HEK293 (cell line): Measurements from ENCODE around the gene LPA.

Experiments used
- CTCF ChIA-PET: fragments of 350-600 bp; formaldehyde crosslinking; extraction: SDS; loops from one replicate; lab custom pipeline; 2021; ENCODE audit warnings: antibody characterized with exemption; lab: Yijun Ruan, JAX
- POLR2A ChIA-PET: fragments of 300-600 bp; formaldehyde crosslinking; extraction: SDS; loops from one replicate; lab custom pipeline; 2020; ENCODE audit warnings: antibody characterized with exemption, inconsistent platforms; lab: Yijun Ruan, JAX
- H3K27ac ChIP-seq: fragments of 200-500 bp; sonication (Bioruptor generic); 2 replicates; pipeline ENCODE4 v1.5.1; 2014; ENCODE audit warnings: low read depth, low read length, control low read depth, inconsistent platforms; ENCODE audit errors: extremely low read depth
- H3K36me3 ChIP-seq, 2 experiments: fragments of 200-500 bp in 1 of 2; sonication (Bioruptor generic) in 1 of 2; 1 replicate in 1 of 2; 2 replicates in 1 of 2; pipeline ENCODE4 v1.5.1; 2014 to 2017; ENCODE audit warnings: inconsistent platforms in 2 of 2, low read length in 2 of 2; ENCODE audit not compliant: control insufficient read depth in 2 of 2, insufficient read depth in 1 of 2
- H3K4me1 ChIP-seq: fragments of 200-500 bp; sonication (Bioruptor generic); 2 replicates; pipeline ENCODE4 v1.5.1; 2014; ENCODE audit warnings: mild to moderate bottlenecking, low read length, inconsistent platforms; ENCODE audit not compliant: control insufficient read depth, insufficient read depth
- H3K4me3 ChIP-seq: 2 replicates; pipeline ENCODE4 v1.5.1; 2011; ENCODE audit warnings: low read depth, mild to moderate bottlenecking, control low read depth, low read length, moderate library complexity
- H3K9me3 ChIP-seq: fragments of 200-500 bp; sonication (Bioruptor generic); 2 replicates; pipeline ENCODE4 v1.5.1; 2014; ENCODE audit warnings: low read depth, low read length, inconsistent platforms; ENCODE audit not compliant: control insufficient read depth, insufficient read depth
- HOXC10 ChIP-seq: sonication (generic); formaldehyde crosslinking; IDR thresholded peaks from 2 replicates; pipeline ENCODE4 v1.8.1; 2023; ENCODE audit warnings: mild to moderate bottlenecking, missing genetic modification reagents
- KLF16 ChIP-seq: fragments of 450-650 bp; formaldehyde crosslinking; IDR thresholded peaks from 2 replicates; pipeline ENCODE4 v1.5.1; 2017; ENCODE audit warnings: missing biosample characterization, missing genetic modification characterization
- PRDM10 ChIP-seq: fragments of 450-650 bp; formaldehyde crosslinking; IDR thresholded peaks from 2 replicates; pipeline ENCODE4 v1.5.1; 2016; ENCODE audit warnings: missing biosample characterization, missing genetic modification characterization
- REPIN1 ChIP-seq: fragments of 450-650 bp; formaldehyde crosslinking; IDR thresholded peaks from 2 replicates; pipeline ENCODE4 v1.5.1; 2017; ENCODE audit warnings: missing biosample characterization, missing genetic modification characterization, low read depth
- SALL2 ChIP-seq: fragments of 450-650 bp; formaldehyde crosslinking; IDR thresholded peaks from 2 replicates; pipeline ENCODE4 v1.5.0; 2017; ENCODE audit warnings: missing biosample characterization, mild to moderate bottlenecking, missing genetic modification characterization, borderline replicate concordance
- TSHZ1 ChIP-seq: fragments of 450-650 bp; formaldehyde crosslinking; IDR thresholded peaks from 2 replicates; pipeline ENCODE4 v1.5.1; 2016; ENCODE audit warnings: missing biosample characterization, missing genetic modification characterization, borderline replicate concordance
- YY1 ChIP-seq: fragments of 450-650 bp; formaldehyde crosslinking; IDR thresholded peaks from 2 replicates; pipeline ENCODE4 v1.5.1; 2018; ENCODE audit warnings: missing biosample characterization, missing genetic modification characterization
- ZBTB8A ChIP-seq: fragments of 450-650 bp; formaldehyde crosslinking; IDR thresholded peaks from 2 replicates; pipeline ENCODE4 v1.5.1; 2016; ENCODE audit warnings: missing biosample characterization, missing genetic modification characterization
- ZEB2 ChIP-seq: fragments of 450-650 bp; formaldehyde crosslinking; IDR thresholded peaks from 2 replicates; pipeline ENCODE4 v1.5.1; 2016; ENCODE audit warnings: missing biosample characterization, missing genetic modification characterization
- ZFP3 ChIP-seq: fragments of 450-650 bp; formaldehyde crosslinking; IDR thresholded peaks from 2 replicates; pipeline ENCODE4 v1.5.1; 2016; ENCODE audit warnings: low read depth, missing biosample characterization, missing genetic modification characterization
- ZFP69B ChIP-seq: fragments of 450-650 bp; formaldehyde crosslinking; IDR thresholded peaks from 2 replicates; pipeline ENCODE4 v1.5.1; 2016; ENCODE audit warnings: missing biosample characterization, missing genetic modification characterization
- ZNF10 ChIP-seq: fragments of 450-650 bp; formaldehyde crosslinking; IDR thresholded peaks from 2 replicates; pipeline ENCODE4 v1.5.1; 2017; ENCODE audit warnings: missing biosample characterization, missing genetic modification characterization
- ZNF302 ChIP-seq: fragments of 450-650 bp; formaldehyde crosslinking; IDR thresholded peaks from 2 replicates; pipeline ENCODE4 v1.5.1; 2016; ENCODE audit warnings: missing biosample characterization, missing genetic modification characterization, low read depth
- ZNF501 ChIP-seq: fragments of 450-650 bp; formaldehyde crosslinking; IDR thresholded peaks from 2 replicates; pipeline ENCODE4 v1.5.1; 2016; ENCODE audit warnings: missing biosample characterization, missing genetic modification characterization
- ZNF544 ChIP-seq: fragments of 450-650 bp; formaldehyde crosslinking; IDR thresholded peaks from 2 replicates; pipeline ENCODE4 v1.5.0; 2017; ENCODE audit warnings: missing biosample characterization, missing genetic modification characterization
- ZNF561 ChIP-seq: fragments of 450-650 bp; IDR thresholded peaks from 2 replicates; pipeline ENCODE4 v1.5.1; 2018; ENCODE audit warnings: missing biosample characterization, missing genetic modification characterization, borderline replicate concordance
- ZNF600 ChIP-seq: fragments of 450-650 bp; formaldehyde crosslinking; IDR thresholded peaks from 2 replicates; pipeline ENCODE4 v1.5.1; 2016; ENCODE audit warnings: missing biosample characterization, missing genetic modification characterization
- ZNF660 ChIP-seq: fragments of 450-650 bp; IDR thresholded peaks from 2 replicates; pipeline ENCODE4 v1.5.1; 2018; ENCODE audit warnings: missing biosample characterization, mild to moderate bottlenecking, missing genetic modification characterization
- ZNF704 ChIP-seq: fragments of 450-650 bp; formaldehyde crosslinking; IDR thresholded peaks from 2 replicates; pipeline ENCODE4 v1.5.1; 2016; ENCODE audit warnings: missing biosample characterization, missing genetic modification characterization
- ZNF76 ChIP-seq: fragments of 450-650 bp; formaldehyde crosslinking; IDR thresholded peaks from 2 replicates; pipeline ENCODE4; 2016; ENCODE audit warnings: low read depth, missing biosample characterization, missing genetic modification characterization, borderline replicate concordance
- ZNF830 ChIP-seq: fragments of 450-650 bp; IDR thresholded peaks from 2 replicates; pipeline ENCODE4 v1.5.0; 2018; ENCODE audit warnings: missing biosample characterization, missing genetic modification characterization, low read depth, mild to moderate bottlenecking, moderate library complexity
- TF ChIP-seq, protein P1 (sequence below): fragments of 450-650 bp; formaldehyde crosslinking; IDR thresholded peaks from 2 replicates; pipeline ENCODE4 v1.5.1; 2016; ENCODE audit warnings: missing biosample characterization, missing genetic modification characterization

LPA gene

GRCh38 chr6:160520043-160520904 is 143.8 kb downstream of the LPA start (continued):
- no peak for TF ChIP-seq ZFP3 (tag by site-specific recombination)
- peak; percentile 49; the same call in 1 of the 2 replicates for TF ChIP-seq ZNF600 (tag by site-specific recombination)
- no peak for TF ChIP-seq ZNF302 (tag by site-specific recombination)
- peak; percentile 18; the same call in 1 of the 2 replicates for TF ChIP-seq ZNF660
- 0 out of 2 replicates have a peak, but pooled peaks have one; percentile 54 for TF ChIP-seq ZNF76
- peak; percentile 80 for TF ChIP-seq ZBTB8A (tag by site-specific recombination)
- peak; percentile 46; the same call in 1 of the 2 replicates for TF ChIP-seq YY1 (tag by site-specific recombination)
- peak; percentile 55; the same call in 1 of the 2 replicates for TF ChIP-seq ZFP69B (tag by site-specific recombination)

DNA sequence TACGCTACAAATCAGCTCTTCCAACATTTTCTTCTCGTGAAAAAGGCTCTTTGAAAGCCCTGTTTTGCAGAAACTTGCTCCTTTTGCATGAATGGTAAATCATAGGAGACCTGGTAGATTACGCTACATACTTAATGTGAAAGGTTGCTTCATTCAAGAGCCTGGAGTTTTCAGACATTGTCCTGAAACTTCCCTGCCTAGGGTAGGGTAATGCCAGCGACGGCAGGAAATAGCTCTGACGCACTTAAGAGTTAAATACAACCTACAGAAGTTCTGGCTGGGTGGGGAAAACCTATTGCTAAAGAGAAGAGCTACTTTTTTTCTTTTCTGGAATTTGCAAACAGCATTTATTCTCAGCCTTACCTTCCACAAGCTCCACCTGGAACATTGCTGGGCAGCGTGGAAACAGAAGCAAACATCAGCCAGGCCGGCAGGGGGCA is 144.5 kb downstream of the LPA start:
- TF ChIP-seq SALL2 (tag by site-specific recombination): no peak
- no peak for TF ChIP-seq ZFP69B (tag by site-specific recombination)
- TF ChIP-seq ZNF501: no peak
- TF ChIP-seq KLF16: no peak
- no peak for TF ChIP-seq ZNF600 (tag by site-specific recombination)
- TF ChIP-seq ZNF10 (tag by site-specific recombination): no peak
- no peak for TF ChIP-seq ZNF704
- TF ChIP-seq, protein P1, sequence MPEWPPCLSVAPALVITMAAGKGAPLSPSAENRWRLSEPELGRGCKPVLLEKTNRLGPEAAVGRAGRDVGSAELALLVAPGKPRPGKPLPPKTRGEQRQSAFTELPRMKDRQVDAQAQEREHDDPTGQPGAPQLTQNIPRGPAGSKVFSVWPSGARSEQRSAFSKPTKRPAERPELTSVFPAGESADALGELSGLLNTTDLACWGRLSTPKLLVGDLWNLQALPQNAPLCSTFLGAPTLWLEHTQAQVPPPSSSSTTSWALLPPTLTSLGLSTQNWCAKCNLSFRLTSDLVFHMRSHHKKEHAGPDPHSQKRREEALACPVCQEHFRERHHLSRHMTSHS (tag by site-specific recombination): no peak
- Histone ChIP-seq H3K36me3 (no peaks in the 10 kb centered on the region), H3K27ac (no peak overlapping the region), H3K4me1 (no peaks in the 10 kb centered on the region), H3K4me3 (peak overlapping the region; percentile 61), H3K9me3 (no peaks in the 10 kb centered on the region)
- POLR2A ChIA-PET: no interaction called here
- CTCF ChIA-PET: interaction anchor here (0.6 to 7.7 kb wide), 38 partner anchors 9 to 1754 kb away, joined by 3 to 95 read pairs (median 3); no protein-coding TSS in a partner anchor

- no peaks in the 10 kb centered on the region for H3K9me3 ChIP-seq
- no peak overlapping the region for H3K27ac ChIP-seq
- POLR2A ChIA-PET: no interaction called here
- CTCF ChIA-PET: interaction anchor here (0.6 to 7.7 kb wide), 36 partner anchors 9 to 1755 kb away, joined by 3 to 95 read pairs (median 3); no protein-coding TSS in a partner anchor
- H3K4me1 ChIP-seq: no peaks in the 10 kb centered on the region
- no peaks in the 10 kb centered on the region for H3K36me3 ChIP-seq
- H3K4me3 ChIP-seq: no peak overlapping the region
- TF ChIP-seq ZNF561: no peak
- TF ChIP-seq REPIN1 (tag by site-specific recombination): no peak
- no peak for TF ChIP-seq ZNF544
- TF ChIP-seq HOXC10 (CRISPR knock-in tag): no peak
- no peak for TF ChIP-seq TSHZ1
- no peak for TF ChIP-seq PRDM10 (tag by site-specific recombination)
- TF ChIP-seq ZNF830: no peak
- TF ChIP-seq ZEB2 (tag by site-specific recombination): no peak
These were observed 144.9 kb downstream of the LPA start for GRCh38 chr6:160519133-160519532.
